GM21825 (cell line): ENCODE measurements around the gene SLFN5.
"Not testable (repeated sequence)": the region's sequence is repeated elsewhere in the genome, so short reads cannot be mapped to it uniquely, and the experiment has no call there.

Experiments used
- ATAC-seq: cut with Tn5 transposase; IDR thresholded peaks from one replicate; pipeline ENCODE4 v1.9.1; 2021; ENCODE audit warnings: mild to moderate bottlenecking, moderate library complexity; ENCODE audit not compliant: unreplicated experiment

Gene SLFN5

GRCh38 chr17:35242805-35243560 lies at the start of gene SLFN5:
Gene SLFN5 (plus strand): TSS chr17:35243072. CDS start chr17:35258691, 15,619 bp downstream.
- peak; percentile 63 for ATAC-seq

- not testable (repeated sequence) for ATAC-seq
Observed at GRCh38 chr17:35194001-35194400, 48.9 kb upstream of the SLFN5 start, which contains the start of gene SLC35G3. Gene SLC35G3 (minus strand): TSS chr17:35194393. CDS start chr17:35194307, 86 bp downstream.

- ATAC-seq, result not testable (repeated sequence)
Observed at GRCh38 chr17:35195062-35195461, 47.8 kb upstream of the SLFN5 start.

GRCh38 chr17:35202582-35202981 lies 40.3 kb upstream of the SLFN5 start:
- not testable (repeated sequence) for ATAC-seq

- no peak for ATAC-seq
Observed at GRCh38 chr17:35210741-35211140, 32.1 kb upstream of the SLFN5 start.

GRCh38 chr17:35212668-35213067 lies 30.2 kb upstream of the SLFN5 start:
- no peak for ATAC-seq

GRCh38 chr17:35213412-35213940 lies 29.4 kb upstream of the SLFN5 start:
- ATAC-seq, result no peak

GRCh38 chr17:35214192-35214591 lies 28.7 kb upstream of the SLFN5 start:
- no peak for ATAC-seq

GRCh38 chr17:35214631-35215273 lies 28.1 kb upstream of the SLFN5 start:
- ATAC-seq, result no peak

GRCh38 chr17:35217107-35217506 lies 25.8 kb upstream of the SLFN5 start:
- no peak for ATAC-seq

- ATAC-seq, result no peak
Observed at GRCh38 chr17:35218915-35219314, 24.0 kb upstream of the SLFN5 start.

- ATAC-seq, result no peak
Observed at GRCh38 chr17:35222452-35222851, 20.4 kb upstream of the SLFN5 start.

- ATAC-seq, result no peak
Observed at GRCh38 chr17:35224436-35224835, 18.4 kb upstream of the SLFN5 start.

GRCh38 chr17:35227546-35227945 lies 15.3 kb upstream of the SLFN5 start:
- ATAC-seq, result no peak

- no peak for ATAC-seq
Observed at GRCh38 chr17:35229638-35230037, 13.2 kb upstream of the SLFN5 start.

GRCh38 chr17:35234315-35234714 lies 8.6 kb upstream of the SLFN5 start:
- not testable (repeated sequence) for ATAC-seq

GRCh38 chr17:35235289-35235688 lies 7.6 kb upstream of the SLFN5 start:
- ATAC-seq, result no peak

GRCh38 chr17:35235917-35236316 lies 7.0 kb upstream of the SLFN5 start:
- no peak for ATAC-seq

GRCh38 chr17:35236821-35237220 lies 6.1 kb upstream of the SLFN5 start:
- ATAC-seq, result no peak

GRCh38 chr17:35238821-35239220 lies 4.1 kb upstream of the SLFN5 start:
- no peak for ATAC-seq

GRCh38 chr17:35239823-35240222 lies 3.0 kb upstream of the SLFN5 start:
- no peak for ATAC-seq

GRCh38 chr17:35240861-35241260 lies 2.0 kb upstream of the SLFN5 start:
- ATAC-seq, result no peak
